ENCODE measurements around the gene FAM13A.

DNA sequence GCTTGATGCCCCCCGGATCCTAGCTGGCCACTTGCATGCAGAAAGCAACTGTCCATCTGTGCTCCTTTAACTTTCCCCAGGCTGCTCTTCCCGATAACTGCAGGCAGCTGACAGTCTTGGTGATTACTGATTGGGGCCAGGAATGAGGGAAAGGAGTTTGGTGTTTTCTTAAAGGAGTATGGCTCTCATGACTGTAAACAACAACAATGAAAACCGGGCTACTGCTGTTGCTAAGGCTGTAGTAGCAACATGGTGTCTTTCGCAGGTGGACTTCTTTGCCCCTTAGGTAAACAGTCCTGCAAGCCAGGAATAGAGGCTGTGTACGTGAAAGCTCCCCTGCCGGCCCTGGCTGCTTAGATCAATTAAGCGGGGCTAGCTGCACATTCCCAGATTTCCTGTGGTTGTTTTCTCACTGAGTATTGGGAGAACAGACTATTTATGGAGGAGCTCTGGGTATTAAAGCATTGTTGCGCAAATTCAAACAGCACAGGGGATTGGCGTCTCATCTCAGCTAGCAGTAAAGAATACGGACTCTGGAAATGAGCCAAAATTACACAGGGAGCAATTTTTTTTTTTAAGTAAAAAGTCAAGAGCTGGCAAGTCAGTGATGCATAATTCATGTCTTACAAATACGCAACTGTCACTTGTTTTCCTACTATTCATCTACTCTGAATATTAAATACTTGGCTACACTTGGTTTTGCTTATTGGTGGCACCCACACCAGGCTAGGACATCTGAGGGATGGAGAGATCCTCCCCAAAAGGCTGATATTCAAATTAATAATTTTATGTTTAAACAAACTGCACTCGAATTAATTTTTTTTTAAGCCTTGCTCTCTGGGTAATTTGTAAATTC is 297.7 kb downstream of the FAM13A start:
- TF ChIP-seq CTCF (IDR thresholded peaks at IDR 0.05) (no peak), POLR2A (IDR thresholded peaks at IDR 0.05) (no peak)
